Immature natural killer cell (primary cell): ENCODE measurements around the gene TGFBR3L. TPM values are rescaled to one million over a fixed set of nuclear protein-coding genes. Genes with fewer than 3 reads are reported as not detected.
A peak's percentile ranks its signal among the peaks of the same experiment; 100 is the strongest.
"Not testable (repeated sequence)": the region's sequence is repeated elsewhere in the genome, so short reads cannot be mapped to it uniquely, and the experiment has no call there.

ENCODE experiments used
- DNase-seq, 3 donors: peaks; one replicate each; pipeline ENCODE4 v3.0.0; 2022; ENCODE audit warnings: mixed read lengths in 1 of 3
- H3K27ac Mint-ChIP-seq, 6 donors: one replicate each; pipeline ENCODE4 v1.8.0; 2020; ENCODE audit warnings: mixed read lengths in 6 of 6, mild to moderate bottlenecking in 5 of 6, inconsistent platforms in 4 of 6, moderate library complexity in 3 of 6
- H3K27me3 Mint-ChIP-seq, 3 donors: one replicate each; pipeline ENCODE4 v1.8.0; 2020 to 2021; ENCODE audit warnings: low read depth in 3 of 3, mild to moderate bottlenecking in 3 of 3, mixed read lengths in 3 of 3, moderate library complexity in 3 of 3, inconsistent platforms in 1 of 3
- H3K36me3 Mint-ChIP-seq, 3 donors: one replicate each; pipeline ENCODE4 v1.8.0; 2020; ENCODE audit warnings: mixed read lengths in 3 of 3, inconsistent platforms in 2 of 3, mild to moderate bottlenecking in 2 of 3
- H3K4me1 Mint-ChIP-seq, 2 donors: one replicate each; pipeline ENCODE4 v1.8.0; 2020; ENCODE audit warnings: inconsistent platforms in 2 of 2, mild to moderate bottlenecking in 2 of 2, mixed read lengths in 2 of 2, moderate library complexity in 1 of 2
- H3K4me3 Mint-ChIP-seq, 5 donors: one replicate each; pipeline ENCODE4 v1.8.0; 2020; ENCODE audit warnings: mild to moderate bottlenecking in 5 of 5, mixed read lengths in 5 of 5, inconsistent platforms in 3 of 5, moderate library complexity in 3 of 5
- H3K9me3 Mint-ChIP-seq, 6 donors: one replicate each; pipeline ENCODE4 v1.8.0; 2020; ENCODE audit warnings: mild to moderate bottlenecking in 6 of 6, mixed read lengths in 6 of 6, inconsistent platforms in 4 of 6, moderate library complexity in 3 of 6
- polyA plus RNA-seq, 3 donors: library from polyadenylated mRNA; unstranded; fragments of 300-500 nt; fragmentation: Illumina TruSeq; gene quantifications; one replicate each; pipeline ENCODE4 v1.2.3, GENCODE V29; 2021

The TGFBR3L gene
- polyA plus RNA-seq, 3 donors from 2014 or later: 0.86 TPM; not detected in 2

GRCh38 chr19:7926727-7927604, 12.3 kb downstream of the TGFBR3L start:
- Mint-ChIP-seq H3K27me3 (peaks cover 5 to 14% (median 6%) of the 10 kb centered on the region in 3 donors), H3K36me3 (peaks cover 0 to 5% (median 0%) of the 10 kb centered on the region in 3 donors), H3K27ac (peak overlapping the region in 1 of 6 donors; percentile 62), H3K4me1 (peaks cover 5 to 16% of the 10 kb centered on the region in 2 donors), H3K4me3 (peak overlapping the region; percentile 30 to 72 (median 65)), H3K9me3 (no peaks in the 10 kb centered on the region)
- DNase-seq: no peak

GRCh38 chr19:7927605-7928333, 13.1 kb downstream of the TGFBR3L start:
- H3K4me1 Mint-ChIP-seq: peaks cover 5 to 13% of the 10 kb centered on the region in 2 donors
- H3K27me3 Mint-ChIP-seq: peaks cover 5 to 12% (median 6%) of the 10 kb centered on the region in 3 donors
- no peaks in the 10 kb centered on the region for H3K9me3 Mint-ChIP-seq
- peak overlapping the region in 1 of 6 donors; percentile 55 for H3K27ac Mint-ChIP-seq
- H3K4me3 Mint-ChIP-seq: no peak overlapping the region
- peaks cover 0 to 5% (median 0%) of the 10 kb centered on the region in 3 donors for H3K36me3 Mint-ChIP-seq
- DNase-seq: no peak

GRCh38 chr19:7928334-7928706, 13.7 kb downstream of the TGFBR3L start:
- no peak for DNase-seq
- Mint-ChIP-seq H3K4me1 (peaks cover 5 to 10% of the 10 kb centered on the region in 2 donors), H3K36me3 (peaks cover 0 to 5% (median 0%) of the 10 kb centered on the region in 3 donors), H3K27ac (peak overlapping the region in 3 of 6 donors; percentile 48 to 69 (median 65)), H3K4me3 (peak overlapping the region in 2 of 5 donors; percentile 33 to 42), H3K9me3 (no peaks in the 10 kb centered on the region), H3K27me3 (peaks cover 5 to 11% (median 6%) of the 10 kb centered on the region in 3 donors)

GRCh38 chr19:7928741-7929701, 14.4 kb downstream of the TGFBR3L start:
- Mint-ChIP-seq H3K36me3 (peaks cover 0 to 5% (median 0%) of the 10 kb centered on the region in 3 donors), H3K4me1 (peaks cover 5 to 10% of the 10 kb centered on the region in 2 donors), H3K4me3 (no peak overlapping the region), H3K27ac (peak overlapping the region in 4 of 6 donors; percentile 35 to 67 (median 45)), H3K27me3 (peaks cover 5 to 7% (median 6%) of the 10 kb centered on the region in 3 donors), H3K9me3 (no peaks in the 10 kb centered on the region)
- peak; percentile 71 to 78 (median 73) for DNase-seq

GRCh38 chr19:7930030-7930429, 15.4 kb downstream of the TGFBR3L start:
- not testable (repeated sequence) for H3K9me3 Mint-ChIP-seq, H3K4me1 Mint-ChIP-seq, H3K27ac Mint-ChIP-seq, DNase-seq, H3K36me3 Mint-ChIP-seq, H3K27me3 Mint-ChIP-seq, H3K4me3 Mint-ChIP-seq

- DNase-seq: no peak
- H3K9me3 Mint-ChIP-seq: no peaks in the 10 kb centered on the region
- H3K4me1 Mint-ChIP-seq: peaks cover 5 to 8% of the 10 kb centered on the region in 2 donors
- peaks cover 0 to 5% (median 0%) of the 10 kb centered on the region in 3 donors for H3K36me3 Mint-ChIP-seq
- no peak overlapping the region for H3K27ac Mint-ChIP-seq
- peaks cover 0 to 5% (median 2%) of the 10 kb centered on the region in 3 donors for H3K27me3 Mint-ChIP-seq
- H3K4me3 Mint-ChIP-seq: no peak overlapping the region
Measured at GRCh38 chr19:7930765-7931164, 16.1 kb downstream of the TGFBR3L start.

- DNase-seq: no peak
- Mint-ChIP-seq H3K4me1 (peaks cover 5 to 7% of the 10 kb centered on the region in 2 donors), H3K9me3 (no peaks in the 10 kb centered on the region), H3K27me3 (peaks cover 0 to 3% (median 1%) of the 10 kb centered on the region in 3 donors), H3K4me3 (no peak overlapping the region), H3K27ac (no peak overlapping the region), H3K36me3 (peaks cover 0 to 8% (median 0%) of the 10 kb centered on the region in 3 donors)
Measured at GRCh38 chr19:7931221-7932061, 16.8 kb downstream of the TGFBR3L start.

GRCh38 chr19:7932276-7932929, 17.8 kb downstream of the TGFBR3L start:
- no peak for DNase-seq
- no peak overlapping the region for H3K4me3 Mint-ChIP-seq
- no peak overlapping the region for H3K27ac Mint-ChIP-seq
- H3K36me3 Mint-ChIP-seq: peaks cover 0 to 9% (median 0%) of the 10 kb centered on the region in 3 donors
- H3K9me3 Mint-ChIP-seq: no peaks in the 10 kb centered on the region
- H3K4me1 Mint-ChIP-seq: peaks cover 5% of the 10 kb centered on the region in 2 donors
- H3K27me3 Mint-ChIP-seq: peaks cover 0 to 3% (median 1%) of the 10 kb centered on the region in 3 donors

GRCh38 chr19:7932930-7933300, 18.3 kb downstream of the TGFBR3L start:
- peaks cover 0 to 9% (median 0%) of the 10 kb centered on the region in 3 donors for H3K36me3 Mint-ChIP-seq
- H3K27me3 Mint-ChIP-seq: peaks cover 0 to 3% (median 1%) of the 10 kb centered on the region in 3 donors
- H3K9me3 Mint-ChIP-seq: no peaks in the 10 kb centered on the region
- H3K27ac Mint-ChIP-seq: no peak overlapping the region
- H3K4me1 Mint-ChIP-seq: peaks cover 5% of the 10 kb centered on the region in 2 donors
- DNase-seq: no peak
- H3K4me3 Mint-ChIP-seq: no peak overlapping the region

- Mint-ChIP-seq H3K36me3 (peaks cover 0 to 9% (median 0%) of the 10 kb centered on the region in 3 donors), H3K4me1 (peaks cover 2 to 3% of the 10 kb centered on the region in 2 donors), H3K4me3 (no peak overlapping the region), H3K27me3 (peaks cover 0 to 2% (median 1%) of the 10 kb centered on the region in 3 donors), H3K9me3 (no peaks in the 10 kb centered on the region), H3K27ac (no peak overlapping the region)
- DNase-seq: no peak
Measured at GRCh38 chr19:7933411-7933810, 18.8 kb downstream of the TGFBR3L start.

- peak overlapping the region in 1 of 6 donors; percentile 67 for H3K27ac Mint-ChIP-seq
Measured at GRCh38 chr19:7933828-7934725, 19.4 kb downstream of the TGFBR3L start.

More at GRCh38 chr19:7933828-7934725, 19.4 kb downstream of the TGFBR3L start:
- Mint-ChIP-seq H3K4me1 (peaks cover 5% of the 10 kb centered on the region in 2 donors), H3K9me3 (no peaks in the 10 kb centered on the region), H3K36me3 (peaks cover 3 to 14% (median 3%) of the 10 kb centered on the region in 3 donors), H3K4me3 (no peak overlapping the region), H3K27me3 (peaks cover 0 to 2% (median 1%) of the 10 kb centered on the region in 3 donors)
- DNase-seq: no peak
